Activated CD8-positive, alpha-beta memory T cell treated with anti-CD3 and anti-CD28 coated beads for 1 hour (primary cell): ENCODE data around the gene TRABD.
"Not testable (repeated sequence)": the region's sequence is repeated elsewhere in the genome, so short reads cannot be mapped to it uniquely, and the experiment has no call there.

Source experiments
- DNase-seq, 2 donors: peaks; one replicate each; pipeline ENCODE4 v3.0.0-alpha.2; 2020; ENCODE audit warnings: low read depth in 1 of 2; ENCODE audit errors: extremely low read depth in 1 of 2

Gene TRABD

GRCh38 chr22:50200461-50201190 is 14.9 kb downstream of the TRABD start, which contains the start of gene SELENOO:
Gene SELENOO (plus strand): TSS chr22:50201011. CDS start chr22:50201037, 26 bp downstream.
- peak; percentile 72 to 86 for DNase-seq

GRCh38 chr22:50201191-50202129 is 15.7 kb downstream of the TRABD start:
- DNase-seq: no peak

GRCh38 chr22:50202130-50202666 is 16.5 kb downstream of the TRABD start:
- DNase-seq: no peak

GRCh38 chr22:50203288-50203687 is 17.6 kb downstream of the TRABD start:
- no peak for DNase-seq

- DNase-seq: no peak
These were observed 18.9 kb downstream of the TRABD start for GRCh38 chr22:50204571-50204970.

GRCh38 chr22:50204998-50205397 is 19.3 kb downstream of the TRABD start:
- DNase-seq: not testable (repeated sequence)

- no peak for DNase-seq
These were observed 20.3 kb downstream of the TRABD start for GRCh38 chr22:50205781-50206569.

- no peak for DNase-seq
These were observed 20.9 kb downstream of the TRABD start for GRCh38 chr22:50206599-50206998.

GRCh38 chr22:50207383-50208140 is 21.8 kb downstream of the TRABD start:
- DNase-seq: no peak

- DNase-seq: no peak
These were observed 22.8 kb downstream of the TRABD start for GRCh38 chr22:50208430-50208938.

GRCh38 chr22:50208939-50209892 is 23.5 kb downstream of the TRABD start:
- no peak for DNase-seq

GRCh38 chr22:50209893-50210292 is 24.2 kb downstream of the TRABD start:
- DNase-seq: peak in 1 of 2 donors; percentile 54

GRCh38 chr22:50210378-50211139 is 24.8 kb downstream of the TRABD start:
- DNase-seq: no peak

- no peak for DNase-seq
These were observed 25.4 kb downstream of the TRABD start for GRCh38 chr22:50211147-50211546.

GRCh38 chr22:50213263-50213662 is 27.6 kb downstream of the TRABD start:
- DNase-seq: no peak

GRCh38 chr22:50215297-50216054 is 29.8 kb downstream of the TRABD start:
- DNase-seq: no peak

- DNase-seq: no peak
These were observed 30.5 kb downstream of the TRABD start for GRCh38 chr22:50216055-50216683.
